SJSA1 (cell line): ENCODE results near the gene ST8SIA5. TPM values are rescaled to one million over a fixed set of nuclear protein-coding genes. Genes with fewer than 3 reads are reported as not detected.

Experiments used
- DNase-seq, 2 experiments: peaks; one replicate each; pipeline ENCODE4 v3.0.0-alpha.2; 2015 to 2020; ENCODE audit warnings: low spot score in 2 of 2, low read depth in 1 of 2
- H3K27ac ChIP-seq: fragments of 250-450 bp; sonication (Bioruptor Pico); 2 replicates; pipeline ENCODE4 v1.5.1; 2020; ENCODE audit warnings: mild to moderate bottlenecking, moderate library complexity
- H3K27me3 ChIP-seq: fragments of 250-450 bp; sonication (Bioruptor Pico); replicated peaks from 2 replicates; pipeline ENCODE4 v1.5.1; 2020; ENCODE audit warnings: mild to moderate bottlenecking, moderate library complexity
- H3K36me3 ChIP-seq: fragments of 250-450 bp; sonication (Bioruptor Pico); 2 replicates; pipeline ENCODE4 v1.5.1; 2020; ENCODE audit warnings: mild to moderate bottlenecking
- H3K4me1 ChIP-seq: fragments of 250-450 bp; sonication (Bioruptor Pico); replicated peaks from 2 replicates; pipeline ENCODE4 v1.6.1; 2021; ENCODE audit warnings: mild to moderate bottlenecking
- H3K4me3 ChIP-seq: fragments of 250-450 bp; sonication (Bioruptor Pico); 2 replicates; pipeline ENCODE4 v1.5.1; 2020; ENCODE audit warnings: mild to moderate bottlenecking
- H3K9me3 ChIP-seq: fragments of 250-450 bp; sonication (Bioruptor Pico); replicated peaks from 2 replicates; pipeline ENCODE4 v1.5.1; 2020; ENCODE audit warnings: mild to moderate bottlenecking
- total RNA-seq: library from RNA; depleted of rRNA; stranded (reverse); fragments of >200 nt; shearing (Covaris generic); gene quantifications from 2 replicates; pipeline ENCODE4 v1.2.3, GENCODE V29; 2014

The ST8SIA5 gene
- total RNA-seq, 1 experiment from 2014 or later, result not detected

DNA sequence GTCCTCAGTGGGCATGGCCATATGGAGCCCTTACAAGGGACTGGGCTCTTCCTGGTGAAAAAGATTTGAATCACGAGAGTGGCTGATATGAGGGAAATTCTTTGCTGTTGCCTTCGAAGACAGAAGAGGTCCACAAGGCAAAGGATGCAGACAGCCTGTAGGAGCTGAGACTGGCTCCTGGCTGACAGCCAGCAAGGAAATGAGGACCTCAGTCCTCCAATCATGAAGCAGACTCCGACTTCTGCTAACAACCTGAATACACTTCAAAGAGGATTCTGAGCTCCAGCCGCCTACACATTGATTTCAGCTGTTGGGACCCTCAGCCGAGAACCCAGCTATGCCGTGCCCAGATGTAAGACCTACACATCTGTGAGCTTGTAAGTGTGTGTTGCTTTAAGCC is 3.0 kb upstream of the ST8SIA5 start:
- Histone ChIP-seq H3K9me3 (no peaks in the 10 kb centered on the region), H3K27ac (no peak overlapping the region), H3K4me3 (no peak overlapping the region), H3K27me3 (peaks cover 54% of the 10 kb centered on the region), H3K36me3 (no peaks in the 10 kb centered on the region), H3K4me1 (peaks cover 11% of the 10 kb centered on the region)
- no peak for DNase-seq

DNA sequence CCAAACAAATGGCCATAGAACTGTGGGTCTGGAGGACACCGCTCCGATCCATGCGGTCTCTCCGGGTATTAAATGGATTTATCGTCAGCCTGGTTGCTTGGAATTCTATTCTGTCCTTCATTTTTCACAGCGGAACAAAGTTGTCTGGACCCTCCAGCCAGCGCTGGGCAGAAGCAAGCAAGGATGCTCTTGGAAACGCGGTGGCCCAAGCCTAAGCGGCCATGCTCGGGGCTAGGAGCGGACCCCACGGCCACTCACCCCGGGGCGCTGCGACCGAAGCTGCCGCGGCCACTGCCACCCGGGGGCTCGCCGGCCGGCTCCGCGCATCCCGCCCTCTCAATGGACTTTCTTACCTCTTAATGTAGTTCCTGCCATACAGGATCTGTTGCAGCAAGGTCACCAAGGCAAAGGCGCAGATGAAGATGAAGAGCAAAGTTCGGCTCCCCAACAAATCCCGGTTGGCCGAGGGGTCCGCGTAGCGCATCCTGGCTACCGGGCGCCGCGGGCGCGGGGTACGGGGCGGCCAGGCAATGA is 761 bp downstream of the ST8SIA5 start:
- Histone ChIP-seq H3K36me3 (no peaks in the 10 kb centered on the region), H3K27ac (no peak overlapping the region), H3K27me3 (peaks cover 52% of the 10 kb centered on the region), H3K4me3 (peak overlapping the region; percentile 21), H3K9me3 (no peaks in the 10 kb centered on the region), H3K4me1 (peaks cover 11% of the 10 kb centered on the region)
- DNase-seq, result no peak

DNA sequence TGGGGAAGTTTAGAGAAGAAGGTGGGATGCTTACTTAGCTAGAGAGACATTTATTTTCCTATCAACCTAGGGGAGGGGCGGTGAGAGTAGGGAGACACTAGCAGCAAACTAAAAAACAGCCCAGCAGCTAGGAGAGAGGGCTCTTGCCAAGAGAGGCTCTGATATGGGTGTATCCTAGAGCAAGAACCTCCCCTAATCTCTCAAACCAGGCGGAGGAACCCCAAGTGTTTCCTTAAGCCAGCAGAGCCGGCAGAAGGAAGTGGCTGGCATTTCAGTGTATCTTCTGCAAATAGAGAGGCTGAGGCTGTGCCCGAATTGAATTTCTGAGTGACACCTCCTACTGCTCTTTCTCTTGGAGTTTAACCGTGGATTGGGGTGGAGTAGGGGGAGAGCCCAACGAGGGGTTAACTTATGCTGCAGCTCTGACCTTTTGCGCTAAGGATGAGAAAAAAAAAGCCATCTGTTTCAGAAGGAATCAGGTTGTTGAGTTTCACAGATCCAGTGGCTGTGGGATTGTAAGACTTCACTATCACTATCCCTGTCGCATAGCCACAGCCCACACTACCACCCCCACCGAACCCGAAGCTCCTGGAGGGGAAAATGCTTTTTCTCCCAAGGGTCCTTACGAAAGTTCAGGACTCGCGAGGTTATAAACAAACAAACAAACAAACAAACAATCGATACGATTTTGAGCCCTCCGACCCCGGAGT is 1.4 kb downstream of the ST8SIA5 start:
- Histone ChIP-seq H3K4me1 (peaks cover 11% of the 10 kb centered on the region), H3K9me3 (no peaks in the 10 kb centered on the region), H3K36me3 (no peaks in the 10 kb centered on the region), H3K27me3 (peaks cover 47% of the 10 kb centered on the region), H3K27ac (no peak overlapping the region), H3K4me3 (no peak overlapping the region)
- no peak for DNase-seq

DNA sequence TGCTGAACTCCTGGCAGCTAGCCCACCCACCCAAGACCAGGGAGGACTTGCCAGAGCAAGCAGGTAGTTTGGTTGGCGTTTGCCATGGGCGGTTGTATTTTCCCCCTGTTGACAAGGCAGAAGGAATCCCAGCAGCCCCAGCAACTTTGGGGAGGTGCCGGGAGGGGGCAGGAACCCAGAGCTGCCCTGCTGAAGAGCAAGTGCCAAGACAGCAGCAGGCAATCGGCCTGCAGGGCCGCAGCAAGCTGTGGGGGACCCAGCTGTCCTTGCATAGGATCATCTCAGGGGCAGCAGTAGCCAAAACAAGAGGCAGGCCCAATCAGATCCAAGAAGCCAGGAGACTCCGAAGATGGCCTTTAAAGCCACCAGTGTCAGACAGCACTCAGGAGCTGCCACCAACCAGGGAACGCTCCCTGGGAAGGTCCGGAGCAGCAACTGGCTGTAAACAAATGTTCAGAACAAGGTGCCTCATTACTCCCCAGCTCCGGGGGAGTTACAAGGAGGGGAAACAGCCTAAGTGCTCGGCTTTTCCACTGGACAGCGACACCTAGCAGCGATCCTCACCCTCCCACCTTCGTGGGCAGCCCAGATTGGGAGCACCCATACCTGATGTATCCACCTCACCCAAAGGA is 2.1 kb downstream of the ST8SIA5 start:
- Histone ChIP-seq H3K4me3 (no peak overlapping the region), H3K4me1 (peaks cover 11% of the 10 kb centered on the region), H3K27ac (no peak overlapping the region), H3K36me3 (no peaks in the 10 kb centered on the region), H3K9me3 (0 out of 2 replicates have a peak, but pooled peaks cover 2% of the 10 kb centered on the region), H3K27me3 (peaks cover 46% of the 10 kb centered on the region)
- no peak for DNase-seq

DNA sequence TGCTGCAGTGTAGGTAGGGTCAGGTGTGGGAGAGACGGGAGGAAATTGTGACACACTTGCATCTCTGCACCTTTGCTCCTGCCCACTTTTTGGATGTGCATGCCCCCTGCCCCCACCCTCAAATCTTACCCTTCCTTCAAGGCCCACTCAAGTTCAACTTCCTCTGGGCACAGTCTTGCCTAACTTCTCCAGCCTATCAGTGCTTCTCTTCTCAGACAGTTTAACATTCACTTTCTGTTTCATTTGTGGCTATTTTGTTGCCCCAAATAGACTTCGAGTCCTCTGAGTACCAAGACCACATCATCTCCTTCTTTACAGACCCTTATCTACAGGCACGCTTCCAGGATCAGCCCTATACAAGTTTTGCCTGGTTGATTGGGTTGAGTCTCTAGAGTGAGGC is 2.7 kb downstream of the ST8SIA5 start:
- no peak for DNase-seq
- H3K36me3 ChIP-seq, result no peaks in the 10 kb centered on the region
- peaks cover 11% of the 10 kb centered on the region for H3K4me1 ChIP-seq
- peaks cover 40% of the 10 kb centered on the region for H3K27me3 ChIP-seq
- no peak overlapping the region for H3K4me3 ChIP-seq
- H3K27ac ChIP-seq, result no peak overlapping the region
- H3K9me3 ChIP-seq, result 0 out of 2 replicates have a peak, but pooled peaks cover 2% of the 10 kb centered on the region

DNA sequence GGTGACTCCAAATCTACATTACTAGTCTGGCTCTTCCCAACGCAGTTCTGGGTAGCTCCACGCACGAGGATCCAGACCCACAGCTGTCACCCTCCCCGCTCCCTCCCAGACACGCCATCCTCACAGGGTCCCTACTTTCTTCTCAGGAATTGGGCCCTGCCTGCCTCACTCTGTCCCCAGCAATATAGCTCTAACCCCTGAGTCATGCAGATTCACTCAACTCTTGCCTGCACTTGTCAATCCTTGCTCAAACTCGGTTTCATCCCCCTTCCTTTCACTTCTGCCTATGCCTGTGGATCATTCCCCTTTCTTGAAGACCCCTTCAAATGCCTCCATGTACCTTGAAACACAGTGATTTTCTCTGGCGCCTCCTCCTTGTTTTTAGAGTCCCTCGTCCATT is 5.0 kb downstream of the ST8SIA5 start:
- Histone ChIP-seq H3K36me3 (no peaks in the 10 kb centered on the region), H3K4me3 (no peak overlapping the region), H3K4me1 (peaks cover 4% of the 10 kb centered on the region; the same call in 1 of the 2 replicates), H3K27ac (no peak overlapping the region), H3K9me3 (0 out of 2 replicates have a peak, but pooled peaks cover 2% of the 10 kb centered on the region), H3K27me3 (peaks cover 21% of the 10 kb centered on the region)
- no peak for DNase-seq

DNA sequence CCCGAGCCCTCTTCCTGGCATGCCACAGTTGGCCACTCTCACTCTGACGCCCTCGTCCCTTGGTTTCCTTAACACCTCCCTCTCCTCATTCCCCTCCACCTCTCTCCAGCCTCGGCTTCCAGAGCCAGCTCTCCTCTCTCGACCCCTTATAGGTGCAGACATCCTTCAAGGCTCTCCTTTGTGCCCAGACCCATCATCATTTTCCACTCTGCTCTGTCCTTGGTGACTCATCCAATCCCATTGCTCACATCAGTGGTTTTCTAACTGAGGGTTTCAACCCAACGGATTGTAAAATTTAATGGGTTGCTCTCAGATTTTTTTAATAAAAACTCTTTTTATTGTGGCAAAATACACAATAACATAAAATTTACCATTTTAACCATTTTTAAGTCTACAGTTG is 6.2 kb downstream of the ST8SIA5 start:
- no peak overlapping the region for H3K27ac ChIP-seq
- no peak overlapping the region for H3K4me3 ChIP-seq
- no peaks in the 10 kb centered on the region for H3K4me1 ChIP-seq
- peaks cover 9% of the 10 kb centered on the region for H3K27me3 ChIP-seq
- no peak for DNase-seq
- no peaks in the 10 kb centered on the region for H3K36me3 ChIP-seq
- 0 out of 2 replicates have a peak, but pooled peaks cover 2% of the 10 kb centered on the region for H3K9me3 ChIP-seq

DNA sequence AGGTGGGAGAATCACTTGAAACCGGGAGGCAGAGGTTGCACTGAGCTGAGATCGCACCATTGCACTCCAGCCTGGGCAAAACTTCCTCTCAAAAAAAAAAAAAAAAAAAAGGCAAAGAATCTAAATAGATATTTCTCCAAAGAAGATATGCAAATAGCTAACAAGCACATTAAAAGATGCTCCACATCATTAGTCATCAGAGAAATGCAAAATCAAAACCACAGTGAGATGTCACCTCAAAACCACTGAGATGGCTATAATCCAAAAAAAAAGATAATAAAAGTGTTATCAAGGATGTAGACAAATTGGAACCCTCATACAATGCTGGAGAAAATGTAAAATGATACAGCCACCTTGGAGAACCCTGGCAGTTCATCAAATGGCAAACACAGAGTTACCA is 8.4 kb downstream of the ST8SIA5 start:
- DNase-seq, result no peak
- Histone ChIP-seq H3K4me3 (no peak overlapping the region), H3K4me1 (no peaks in the 10 kb centered on the region), H3K27me3 (no peaks in the 10 kb centered on the region), H3K9me3 (0 out of 2 replicates have a peak, but pooled peaks cover 2% of the 10 kb centered on the region), H3K36me3 (no peaks in the 10 kb centered on the region), H3K27ac (no peak overlapping the region)

DNA sequence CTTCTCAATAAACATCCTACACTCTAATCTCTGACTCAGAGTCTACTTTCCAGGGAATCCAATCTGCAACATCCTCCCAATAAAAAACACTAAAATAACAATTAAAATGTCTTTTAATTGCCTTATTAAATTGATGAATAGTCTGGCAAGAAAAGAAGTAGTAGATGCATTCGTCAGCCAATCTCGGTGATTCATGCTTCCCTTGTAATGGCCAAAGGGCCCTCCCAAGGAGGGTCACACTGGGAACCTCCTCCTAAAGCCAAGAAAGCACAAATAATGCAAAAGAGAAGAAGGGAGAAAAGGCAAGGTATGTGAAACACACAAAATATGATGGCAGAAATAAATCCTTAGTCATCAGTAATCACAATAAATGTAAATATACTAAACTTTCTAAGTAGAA is 16.8 kb downstream of the ST8SIA5 start:
- Histone ChIP-seq H3K27me3 (no peaks in the 10 kb centered on the region; the same call in 1 of the 2 replicates), H3K4me3 (no peak overlapping the region), H3K27ac (no peak overlapping the region), H3K4me1 (no peaks in the 10 kb centered on the region), H3K36me3 (no peaks in the 10 kb centered on the region), H3K9me3 (no peaks in the 10 kb centered on the region)
- DNase-seq, result no peak

DNA sequence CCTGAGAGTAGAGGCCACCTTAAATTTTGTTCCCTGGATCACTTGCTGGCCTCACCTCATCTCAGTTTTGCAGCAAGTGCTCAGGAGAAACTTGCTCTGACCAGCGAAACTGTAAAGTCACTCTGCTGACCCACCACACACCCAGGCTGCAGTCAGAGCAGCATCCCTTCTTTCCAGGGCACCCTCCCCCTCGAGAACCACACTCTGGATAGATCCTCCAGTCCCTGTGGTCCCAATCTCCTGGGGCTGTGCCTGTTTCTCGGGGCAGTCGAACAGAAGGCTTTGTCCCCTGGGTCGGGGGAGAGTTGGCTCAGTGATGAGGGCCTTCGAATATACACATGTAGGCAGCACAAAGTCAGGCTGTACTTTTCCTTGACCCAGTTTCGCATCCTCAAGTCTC is 18.4 kb downstream of the ST8SIA5 start:
- Histone ChIP-seq H3K36me3 (no peaks in the 10 kb centered on the region), H3K27me3 (no peaks in the 10 kb centered on the region; the same call in 1 of the 2 replicates), H3K27ac (no peak overlapping the region), H3K4me1 (no peaks in the 10 kb centered on the region), H3K4me3 (no peak overlapping the region), H3K9me3 (no peaks in the 10 kb centered on the region)
- no peak for DNase-seq

DNA sequence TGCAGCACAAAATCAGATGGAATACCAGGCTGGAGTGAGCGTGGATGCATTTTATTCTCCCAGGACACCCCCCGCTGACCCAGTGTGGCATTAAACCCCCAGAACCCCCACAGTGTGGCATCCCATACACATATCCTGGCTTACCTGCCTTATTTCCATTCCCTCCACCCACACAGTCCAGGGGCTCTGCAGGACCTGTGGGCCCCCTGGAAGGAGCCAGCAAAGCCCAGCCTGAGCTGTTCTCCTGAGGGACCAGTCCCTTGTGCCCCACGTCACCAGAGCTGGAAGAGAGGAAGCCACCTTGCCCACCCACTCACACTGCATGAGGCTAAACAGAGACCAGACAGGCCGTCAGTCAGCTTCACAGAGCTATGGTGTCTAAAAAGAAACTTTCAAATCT is 20.1 kb downstream of the ST8SIA5 start:
- no peak overlapping the region for H3K4me3 ChIP-seq
- no peaks in the 10 kb centered on the region for H3K4me1 ChIP-seq
- DNase-seq, result no peak
- no peaks in the 10 kb centered on the region for H3K36me3 ChIP-seq
- H3K27ac ChIP-seq, result no peak overlapping the region
- no peaks in the 10 kb centered on the region for H3K9me3 ChIP-seq
- no peaks in the 10 kb centered on the region; the same call in 1 of the 2 replicates for H3K27me3 ChIP-seq

DNA sequence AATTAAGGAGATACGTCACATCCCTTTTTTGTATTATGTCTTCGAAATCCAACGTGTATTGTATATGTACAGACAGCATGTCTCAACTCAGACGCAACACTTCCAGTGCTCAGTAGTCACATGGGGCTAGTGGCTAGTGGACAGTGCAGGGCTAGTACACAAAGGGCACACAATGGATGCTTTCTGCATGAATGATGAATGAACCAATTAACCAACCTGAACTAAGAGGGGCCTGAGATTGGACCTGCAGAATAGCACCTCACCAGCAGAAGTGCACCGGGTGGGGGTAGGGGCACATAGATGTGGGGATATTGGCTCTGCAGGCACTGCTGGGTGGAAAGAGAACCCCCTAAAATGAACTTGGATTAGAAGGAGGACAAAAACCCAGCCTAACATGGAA is 20.7 kb downstream of the ST8SIA5 start:
- no peaks in the 10 kb centered on the region for H3K9me3 ChIP-seq
- H3K4me1 ChIP-seq, result no peaks in the 10 kb centered on the region
- H3K4me3 ChIP-seq, result no peak overlapping the region
- DNase-seq, result no peak
- H3K27me3 ChIP-seq, result no peaks in the 10 kb centered on the region; the same call in 1 of the 2 replicates
- H3K36me3 ChIP-seq, result no peaks in the 10 kb centered on the region
- H3K27ac ChIP-seq, result no peak overlapping the region

DNA sequence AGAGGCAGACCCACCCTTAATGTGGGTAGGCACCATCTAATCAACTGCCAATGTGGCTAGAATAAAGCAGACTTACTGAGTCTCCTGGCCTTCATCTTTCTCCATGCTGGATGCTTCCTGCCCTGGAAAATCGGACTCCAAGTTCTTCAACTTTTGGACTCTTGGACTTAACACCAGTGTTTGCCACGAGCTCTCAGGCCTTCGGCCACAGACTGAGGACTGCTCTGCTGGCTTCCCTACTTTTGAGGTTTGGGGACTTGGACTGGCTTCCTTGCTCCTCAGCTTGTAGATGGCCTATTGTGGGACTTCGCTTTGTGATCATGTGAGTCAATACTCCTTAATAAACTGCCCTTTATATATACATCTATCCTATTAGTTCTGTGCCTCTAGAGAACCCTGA is 21.9 kb downstream of the ST8SIA5 start:
- DNase-seq, result no peak
- Histone ChIP-seq H3K36me3 (no peaks in the 10 kb centered on the region), H3K4me1 (no peaks in the 10 kb centered on the region), H3K9me3 (no peaks in the 10 kb centered on the region), H3K4me3 (no peak overlapping the region), H3K27me3 (no peaks in the 10 kb centered on the region; the same call in 1 of the 2 replicates), H3K27ac (no peak overlapping the region)

DNA sequence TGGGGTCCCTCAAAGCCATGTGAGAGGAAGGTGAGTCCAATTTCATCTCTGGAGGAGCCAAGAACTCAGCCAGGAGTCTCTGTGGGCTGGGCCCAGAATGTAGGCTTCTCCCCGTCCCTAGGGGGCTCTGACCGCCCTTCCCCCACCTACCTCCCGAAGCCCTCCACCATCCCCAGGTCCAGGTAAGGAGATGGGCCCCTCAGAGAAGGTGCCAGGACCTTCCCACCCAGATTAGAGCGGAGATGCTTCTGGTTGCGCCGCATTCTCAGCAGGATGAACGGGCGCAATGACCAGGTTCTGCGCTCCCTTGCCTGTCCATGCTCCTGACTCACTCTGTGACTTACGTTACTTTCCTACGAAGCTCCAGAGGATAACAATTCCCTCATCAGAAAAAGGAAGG is 23.0 kb downstream of the ST8SIA5 start:
- H3K9me3 ChIP-seq, result no peaks in the 10 kb centered on the region
- H3K27me3 ChIP-seq, result no peaks in the 10 kb centered on the region; the same call in 1 of the 2 replicates
- H3K27ac ChIP-seq, result no peak overlapping the region
- no peak for DNase-seq
- H3K36me3 ChIP-seq, result no peaks in the 10 kb centered on the region
- no peaks in the 10 kb centered on the region for H3K4me1 ChIP-seq
- H3K4me3 ChIP-seq, result no peak overlapping the region
